ENCODE data around the gene AVPR1A.

DNA sequence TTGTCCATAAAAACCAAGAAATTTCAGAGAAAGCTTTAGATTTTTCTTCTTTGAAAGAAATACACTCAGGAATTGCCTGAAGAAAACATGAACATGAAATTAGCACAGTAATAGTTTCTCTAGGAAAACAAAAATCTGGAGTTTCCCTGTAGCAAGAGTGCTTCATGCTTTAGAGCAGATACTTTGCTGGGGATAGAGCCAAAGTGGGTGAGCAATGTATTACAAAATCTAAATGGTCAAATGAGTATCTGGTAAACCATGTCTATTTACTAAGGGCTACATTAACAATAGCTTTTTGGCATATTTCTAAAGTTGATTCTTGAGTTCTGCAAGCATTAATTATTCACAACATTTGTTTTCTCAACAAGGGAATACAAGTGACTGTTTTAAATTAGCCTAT lies 26.2 kb downstream of the AVPR1A start:
- TF ChIP-seq CTCF (IDR thresholded peaks at IDR 0.05), result no peak
- TF ChIP-seq ZFX (IDR thresholded peaks at IDR 0.05; ENCODE audit: borderline replicate concordance), result no peak

All from 22Rv1 (cell line).